GM18517 (cell line): ENCODE results near the gene NOP9.

Experiments used
- ATAC-seq: cut with Tn5 transposase; IDR thresholded peaks from one replicate; pipeline ENCODE4 v1.9.1; 2021; ENCODE audit warnings: mild to moderate bottlenecking, moderate library complexity; ENCODE audit not compliant: unreplicated experiment

NOP9 gene

GRCh38 chr14:24280797-24281460 is 18.7 kb upstream of the NOP9 start:
- no peak for ATAC-seq

DNA sequence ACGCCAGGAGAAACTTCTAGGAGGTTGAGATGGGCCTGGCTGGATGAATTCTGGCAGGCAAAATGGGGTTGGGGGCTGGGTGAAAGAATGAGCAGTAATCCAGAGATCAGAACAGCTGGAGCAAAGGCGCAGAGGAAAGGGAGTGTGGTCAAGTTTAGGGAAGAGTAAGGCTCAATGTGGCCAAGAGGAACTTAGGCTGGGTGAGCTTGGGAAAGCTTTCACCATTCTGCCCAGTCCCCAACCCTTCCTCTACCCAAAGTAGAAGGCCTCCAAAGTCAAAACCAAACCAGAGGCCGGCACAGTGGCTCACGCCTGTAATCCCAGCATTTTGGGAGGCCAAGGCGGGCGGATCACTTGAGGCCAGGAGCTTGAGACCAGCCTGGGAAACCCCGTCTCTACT is 18.0 kb upstream of the NOP9 start:
- ATAC-seq, result no peak

- ATAC-seq, result no peak
Observed at GRCh38 chr14:24282736-24283135, 16.9 kb upstream of the NOP9 start.

GRCh38 chr14:24283796-24284460 is 15.7 kb upstream of the NOP9 start:
- ATAC-seq, result no peak

GRCh38 chr14:24284501-24285035 is 15.1 kb upstream of the NOP9 start:
- no peak for ATAC-seq

- no peak for ATAC-seq
Observed at GRCh38 chr14:24285351-24285750, 14.3 kb upstream of the NOP9 start.

- ATAC-seq, result no peak
Observed at GRCh38 chr14:24286996-24287395, 12.7 kb upstream of the NOP9 start.

DNA sequence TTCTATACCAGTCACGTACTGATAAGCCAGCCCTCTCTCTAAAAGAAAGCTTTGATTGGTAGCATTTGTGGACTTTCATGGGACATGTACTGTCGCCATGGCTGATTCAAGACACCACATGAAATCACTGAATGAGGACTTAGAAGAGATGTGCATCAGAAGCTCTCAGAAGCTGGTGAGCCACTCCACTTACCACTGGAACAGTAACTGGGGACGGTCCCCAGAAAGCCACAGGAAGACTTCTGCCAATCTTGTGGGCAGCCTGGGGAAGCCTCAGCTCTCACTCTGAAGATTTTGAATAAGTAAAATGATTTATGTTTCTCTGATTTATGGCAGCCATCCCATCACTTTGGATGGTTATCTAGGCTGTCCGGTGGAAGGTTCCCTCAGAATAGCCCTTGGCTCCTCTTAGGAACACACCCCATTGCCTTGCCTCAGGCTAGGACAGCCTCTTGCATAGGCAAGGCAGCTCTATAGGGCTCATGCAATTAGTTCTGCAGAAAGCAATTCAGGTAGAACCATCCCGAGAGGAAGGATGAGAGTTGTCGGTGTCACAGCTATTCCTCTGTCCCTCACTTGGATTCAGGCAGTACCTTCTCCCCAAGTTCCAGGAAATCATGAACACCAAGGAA is 9.9 kb upstream of the NOP9 start:
- ATAC-seq, result no peak

- ATAC-seq, result no peak
Observed at GRCh38 chr14:24290746-24291145, 8.9 kb upstream of the NOP9 start.

DNA sequence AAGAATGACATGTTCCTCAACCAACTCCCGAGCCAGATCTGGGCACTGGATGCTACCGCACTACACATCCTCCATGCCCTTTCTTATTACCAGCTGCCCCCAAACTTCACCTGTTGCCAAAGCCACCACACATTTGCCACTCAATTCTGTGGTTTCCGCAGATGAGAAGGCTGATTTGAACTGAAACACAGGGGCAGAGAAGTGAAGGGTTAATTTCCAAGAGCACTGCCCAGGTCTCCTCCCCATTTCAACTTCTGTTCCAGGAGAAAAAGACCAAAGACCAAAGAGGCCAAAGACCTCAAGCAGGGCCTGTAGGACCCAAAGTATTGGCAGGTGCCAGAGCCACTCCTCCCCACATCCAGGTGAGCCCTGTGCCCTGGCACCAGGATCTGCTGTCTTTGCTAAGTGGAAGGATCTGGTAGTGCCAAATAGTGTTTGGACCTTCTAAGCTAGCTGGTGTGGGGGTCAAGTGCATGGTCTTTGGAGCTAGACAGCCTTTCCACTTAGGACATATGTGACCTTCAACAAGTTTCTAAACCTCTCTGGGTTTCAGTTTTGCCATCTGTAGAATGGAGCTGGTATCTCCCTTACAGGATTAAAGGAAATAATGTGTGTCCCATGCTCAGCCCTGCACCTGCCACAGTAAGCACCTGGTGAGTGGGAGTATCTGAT is 8.1 kb upstream of the NOP9 start:
- no peak for ATAC-seq

DNA sequence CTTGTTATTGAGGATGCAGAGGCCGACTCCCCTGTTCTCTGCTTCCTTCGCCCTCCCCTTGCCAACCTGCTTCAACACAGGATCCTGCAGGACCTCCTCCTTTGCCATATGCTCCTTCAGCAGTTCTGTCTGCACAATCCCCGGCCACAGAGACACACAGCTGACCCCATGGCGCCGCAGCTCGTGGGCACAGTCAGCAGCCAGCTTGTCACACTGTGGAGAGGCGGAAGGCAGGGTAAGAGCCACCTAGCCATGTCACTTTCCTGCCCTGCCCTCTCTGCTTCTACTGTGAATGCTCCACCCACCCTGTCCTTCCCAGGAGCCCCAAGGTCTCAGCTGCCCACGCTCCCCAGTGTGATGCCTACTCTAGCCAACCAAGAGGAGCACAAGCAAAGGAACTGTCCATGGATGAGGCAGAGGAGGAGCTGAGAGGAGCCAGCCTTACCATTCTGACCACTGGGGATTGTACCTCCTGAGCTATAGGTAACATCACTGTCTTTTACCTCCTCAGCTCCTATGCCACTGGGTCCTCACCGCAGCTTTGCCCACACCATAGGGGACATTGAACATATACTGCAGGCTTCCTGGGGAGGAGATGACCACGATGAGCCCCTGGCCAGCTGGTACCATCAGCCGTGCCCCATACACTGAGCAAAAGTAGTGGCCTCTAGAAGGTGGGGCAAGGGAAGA is 7.4 kb upstream of the NOP9 start:
- ATAC-seq, result no peak

- no peak for ATAC-seq
Observed at GRCh38 chr14:24293525-24293924, 6.1 kb upstream of the NOP9 start.

- ATAC-seq, result peak; percentile 52
Observed at GRCh38 chr14:24296341-24297157, 3.1 kb upstream of the NOP9 start.

- peak; percentile 23 for ATAC-seq
Observed at GRCh38 chr14:24297190-24297964, 2.3 kb upstream of the NOP9 start.

GRCh38 chr14:24298892-24299254 is 777 bp upstream of the NOP9 start:
- ATAC-seq, result no peak

- ATAC-seq, result no peak
Observed at GRCh38 chr14:24300326-24300980, 803 bp downstream of the NOP9 start.

GRCh38 chr14:24304019-24304387 is 4.4 kb downstream of the NOP9 start:
- no peak for ATAC-seq

DNA sequence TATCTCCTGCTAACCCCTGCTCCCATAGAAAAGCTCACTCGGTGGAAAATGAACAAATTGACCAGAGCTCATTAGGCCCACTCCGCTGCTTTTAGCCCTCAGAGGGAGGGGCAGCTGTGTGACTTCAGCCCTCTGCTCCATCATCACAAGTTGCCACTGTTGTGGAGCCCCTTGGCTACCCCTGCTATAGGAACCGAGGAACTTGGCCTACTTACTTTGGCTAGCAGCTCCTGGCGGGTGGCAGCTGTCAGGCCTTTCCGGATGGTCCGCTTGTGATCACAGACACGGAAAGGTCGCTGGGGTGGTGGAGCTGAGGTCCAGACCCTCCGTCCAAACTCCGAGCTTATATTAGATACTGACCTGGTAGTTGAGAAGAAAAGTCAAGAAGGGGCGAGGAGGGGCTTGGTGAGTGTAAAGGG is 7.5 kb downstream of the NOP9 start:
- no peak for ATAC-seq
